C4-2B (cell line): ENCODE data around the gene TRPC3.

Source experiments
- ZFX ChIP-seq: fragments of 450-650 bp; IDR thresholded peaks from 2 replicates; pipeline ENCODE4 v1.6.1; 2017
- TF ChIP-seq, protein P1 (sequence below): fragments of 450-650 bp; conservative IDR thresholded peaks from 2 replicates; pipeline ENCODE4 v1.5.1; 2017; ENCODE audit warnings: mild to moderate bottlenecking

GRCh38 chr4:121877041-121877773 is 74.7 kb downstream of the TRPC3 start:
- TF ChIP-seq, protein P1, sequence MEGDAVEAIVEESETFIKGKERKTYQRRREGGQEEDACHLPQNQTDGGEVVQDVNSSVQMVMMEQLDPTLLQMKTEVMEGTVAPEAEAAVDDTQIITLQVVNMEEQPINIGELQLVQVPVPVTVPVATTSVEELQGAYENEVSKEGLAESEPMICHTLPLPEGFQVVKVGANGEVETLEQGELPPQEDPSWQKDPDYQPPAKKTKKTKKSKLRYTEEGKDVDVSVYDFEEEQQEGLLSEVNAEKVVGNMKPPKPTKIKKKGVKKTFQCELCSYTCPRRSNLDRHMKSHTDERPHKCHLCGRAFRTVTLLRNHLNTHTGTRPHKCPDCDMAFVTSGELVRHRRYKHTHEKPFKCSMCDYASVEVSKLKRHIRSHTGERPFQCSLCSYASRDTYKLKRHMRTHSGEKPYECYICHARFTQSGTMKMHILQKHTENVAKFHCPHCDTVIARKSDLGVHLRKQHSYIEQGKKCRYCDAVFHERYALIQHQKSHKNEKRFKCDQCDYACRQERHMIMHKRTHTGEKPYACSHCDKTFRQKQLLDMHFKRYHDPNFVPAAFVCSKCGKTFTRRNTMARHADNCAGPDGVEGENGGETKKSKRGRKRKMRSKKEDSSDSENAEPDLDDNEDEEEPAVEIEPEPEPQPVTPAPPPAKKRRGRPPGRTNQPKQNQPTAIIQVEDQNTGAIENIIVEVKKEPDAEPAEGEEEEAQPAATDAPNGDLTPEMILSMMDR, result no peak
- TF ChIP-seq ZFX, result no peak
